ENCODE results near the gene ZDHHC17. TPM values are rescaled to one million over a fixed set of nuclear protein-coding genes. Genes with fewer than 3 reads are reported as not detected.

Gene ZDHHC17
- total RNA-seq, 2 donors from 2014 or later = 14.5 to 17.2 TPM

GRCh38 chr12:76739896-76740295, 24.0 kb upstream of the ZDHHC17 start:
- H3K4me3 ChIP-seq = no peak overlapping the region
- no peak for DNase-seq (ENCODE audit: low spot score)
- H3K36me3 ChIP-seq = no peaks in the 10 kb centered on the region

GRCh38 chr12:76740501-76740900, 23.4 kb upstream of the ZDHHC17 start:
- no peaks in the 10 kb centered on the region for H3K4me1 ChIP-seq
- no peaks in the 10 kb centered on the region for H3K27me3 ChIP-seq
- no peak for DNase-seq (ENCODE audit: low spot score)
- H3K27ac ChIP-seq = no peak overlapping the region
- no peaks in the 10 kb centered on the region for H3K36me3 ChIP-seq
- TF ChIP-seq CTCF (IDR thresholded peaks at IDR 0.05) = no peak
- H3K4me3 ChIP-seq = no peak overlapping the region
- H3K9me3 ChIP-seq = no peaks in the 10 kb centered on the region

More at GRCh38 chr12:76739896-76740295, 24.0 kb upstream of the ZDHHC17 start:
- no peak overlapping the region for H3K27ac ChIP-seq
- H3K27me3 ChIP-seq = no peaks in the 10 kb centered on the region
- H3K4me1 ChIP-seq = no peaks in the 10 kb centered on the region
- no peak for TF ChIP-seq CTCF (IDR thresholded peaks at IDR 0.05)
- no peaks in the 10 kb centered on the region for H3K9me3 ChIP-seq

GRCh38 chr12:76745343-76745742, 18.6 kb upstream of the ZDHHC17 start:
- no peak for DNase-seq (ENCODE audit: low spot score)
- Histone ChIP-seq H3K27me3 (no peaks in the 10 kb centered on the region), H3K27ac (no peak overlapping the region), H3K36me3 (no peaks in the 10 kb centered on the region), H3K9me3 (no peaks in the 10 kb centered on the region), H3K4me3 (no peak overlapping the region), H3K4me1 (no peaks in the 10 kb centered on the region)
- no peak for TF ChIP-seq CTCF (IDR thresholded peaks at IDR 0.05)

GRCh38 chr12:76746516-76746915, 17.4 kb upstream of the ZDHHC17 start:
- Histone ChIP-seq H3K4me3 (no peak overlapping the region), H3K27me3 (no peaks in the 10 kb centered on the region), H3K27ac (no peak overlapping the region), H3K36me3 (no peaks in the 10 kb centered on the region), H3K4me1 (no peaks in the 10 kb centered on the region), H3K9me3 (no peaks in the 10 kb centered on the region)
- no peak for DNase-seq (ENCODE audit: low spot score)
- TF ChIP-seq CTCF (IDR thresholded peaks at IDR 0.05) = no peak

- Histone ChIP-seq H3K36me3 (no peaks in the 10 kb centered on the region), H3K27me3 (no peaks in the 10 kb centered on the region), H3K9me3 (no peaks in the 10 kb centered on the region), H3K27ac (no peak overlapping the region), H3K4me1 (no peaks in the 10 kb centered on the region), H3K4me3 (no peak overlapping the region)
- DNase-seq (ENCODE audit: low spot score) = no peak
- no peak for TF ChIP-seq CTCF (IDR thresholded peaks at IDR 0.05)
Observed at GRCh38 chr12:76747245-76747644, 16.7 kb upstream of the ZDHHC17 start.

- no peaks in the 10 kb centered on the region for H3K4me1 ChIP-seq
Observed at GRCh38 chr12:76755829-76756379, 8.0 kb upstream of the ZDHHC17 start.

More at GRCh38 chr12:76755829-76756379, 8.0 kb upstream of the ZDHHC17 start:
- Histone ChIP-seq H3K36me3 (no peaks in the 10 kb centered on the region), H3K27ac (no peak overlapping the region), H3K27me3 (no peaks in the 10 kb centered on the region), H3K4me3 (no peak overlapping the region), H3K9me3 (no peaks in the 10 kb centered on the region)
- DNase-seq (ENCODE audit: low spot score) = no peak
- TF ChIP-seq CTCF (IDR thresholded peaks at IDR 0.05) = no peak
